OCI-LY1 (cell line): Measurements from ENCODE around the gene MESD.

Source experiments
- H2AFZ ChIP-seq: fragments of 200-600 bp; sonication (generic), shearing (Covaris generic); 2 replicates; pipeline ENCODE4 v1.6.0; 2014; ENCODE audit warnings: antibody characterized with exemption, mild to moderate bottlenecking, low read length
- H3F3A ChIP-seq: fragments of 200-600 bp; sonication (generic), shearing (Covaris generic); 2 replicates; pipeline ENCODE4 v1.6.0; 2014; ENCODE audit warnings: mild to moderate bottlenecking, antibody characterized with exemption, low read length, moderate library complexity; ENCODE audit not compliant: insufficient read depth
- H3K27ac ChIP-seq: fragments of 200-600 bp; sonication (generic); 2 replicates; pipeline ENCODE4 v1.5.1; 2014; ENCODE audit warnings: low read length, mixed run types, mild to moderate bottlenecking, low read depth; ENCODE audit not compliant: poor library complexity, severe bottlenecking
- H3K27me3 ChIP-seq: fragments of 200-600 bp; sonication (generic); 2 replicates; pipeline ENCODE4 v1.6.0; 2014; ENCODE audit warnings: antibody characterized with exemption, mild to moderate bottlenecking, low read length, moderate library complexity; ENCODE audit not compliant: insufficient read depth
- H3K36me3 ChIP-seq: fragments of 200-600 bp; sonication (generic); 2 replicates; pipeline ENCODE4 v1.6.1; 2014; ENCODE audit warnings: mild to moderate bottlenecking, antibody characterized with exemption, low read length, moderate library complexity, mixed read lengths; ENCODE audit not compliant: insufficient read depth
- H3K4me1 ChIP-seq: fragments of 200-600 bp; sonication (generic); 2 replicates; pipeline ENCODE4 v1.5.1; 2014; ENCODE audit warnings: mild to moderate bottlenecking, low read length, moderate library complexity; ENCODE audit not compliant: insufficient read depth, severe bottlenecking
- H3K4me2 ChIP-seq: fragments of 200-600 bp; sonication (generic), shearing (Covaris generic); 2 replicates; pipeline ENCODE4 v1.6.1; 2014; ENCODE audit warnings: low read length
- H3K4me3 ChIP-seq: fragments of 200-600 bp; sonication (generic); 2 replicates; pipeline ENCODE4 v1.5.1; 2014; ENCODE audit warnings: low read length, low read depth, mild to moderate bottlenecking, mixed read lengths; ENCODE audit not compliant: poor library complexity, severe bottlenecking
- H3K79me2 ChIP-seq: fragments of 200-600 bp; shearing (Covaris generic); 2 replicates; pipeline ENCODE4 v1.6.1; 2016; ENCODE audit warnings: mixed run types, low read length, mixed read lengths; ENCODE audit not compliant: insufficient read depth
- H3K9ac ChIP-seq: fragments of 200-600 bp; sonication (generic), shearing (Covaris generic); 2 replicates; pipeline ENCODE4 v1.6.1; 2014; ENCODE audit warnings: mild to moderate bottlenecking, low read length, mixed read lengths
- H3K9me2 ChIP-seq: fragments of 200-600 bp; sonication (generic), shearing (Covaris generic); 2 replicates; pipeline ENCODE4 v1.6.1; 2014; ENCODE audit warnings: low read depth, mild to moderate bottlenecking, low read length, mixed read lengths
- H3K9me3 ChIP-seq: fragments of 200-600 bp; shearing (Covaris generic); 2 replicates; pipeline ENCODE4 v1.6.1; 2014; ENCODE audit warnings: low read length, mixed read lengths
- H4K20me1 ChIP-seq: fragments of 200-600 bp; sonication (generic), shearing (Covaris generic); 2 replicates; pipeline ENCODE4 v1.6.0; 2016; ENCODE audit warnings: mild to moderate bottlenecking, low read length; ENCODE audit not compliant: insufficient read depth
- CTCF ChIP-seq: fragments of 200-600 bp; sonication (generic), shearing (Covaris generic); IDR thresholded peaks from 2 replicates; pipeline ENCODE4 v1.5.1; 2017; ENCODE audit warnings: mild to moderate bottlenecking, antibody characterized with exemption, low read length, moderate library complexity, mixed read lengths
- EZH2 ChIP-seq: fragments of 200-600 bp; sonication (generic), shearing (Covaris generic); IDR thresholded peaks from 2 replicates; pipeline ENCODE4 v1.8.0; 2017; ENCODE audit warnings: borderline replicate concordance, mixed run types, mild to moderate bottlenecking, antibody characterized with exemption, low read length, moderate library complexity, mixed read lengths

MESD gene

GRCh38 chr15:81037952-81038743 lies 48.5 kb upstream of the MESD start:
- H4K20me1 ChIP-seq, result no peaks in the 10 kb centered on the region
- H3K4me3 ChIP-seq, result no peak overlapping the region
- H3F3A ChIP-seq, result no peaks in the 10 kb centered on the region
- no peak overlapping the region for H3K27ac ChIP-seq
- H3K79me2 ChIP-seq, result no peaks in the 10 kb centered on the region
- no peaks in the 10 kb centered on the region for H3K9me2 ChIP-seq
- no peaks in the 10 kb centered on the region for H3K9me3 ChIP-seq
- no peak overlapping the region for H2AFZ ChIP-seq
- no peak for TF ChIP-seq CTCF
- no peak for TF ChIP-seq EZH2
- no peaks in the 10 kb centered on the region for H3K36me3 ChIP-seq
- H3K4me1 ChIP-seq, result no peaks in the 10 kb centered on the region
- H3K27me3 ChIP-seq, result no peaks in the 10 kb centered on the region; the same call in 1 of the 2 replicates
- H3K4me2 ChIP-seq, result no peak overlapping the region
- H3K9ac ChIP-seq, result no peak overlapping the region

- Histone ChIP-seq H3K27ac (no peak overlapping the region), H3K4me3 (no peak overlapping the region), H2AFZ (no peak overlapping the region), H3F3A (no peaks in the 10 kb centered on the region), H3K36me3 (no peaks in the 10 kb centered on the region), H3K9ac (no peak overlapping the region), H3K4me2 (no peak overlapping the region), H3K9me3 (no peaks in the 10 kb centered on the region), H3K79me2 (no peaks in the 10 kb centered on the region), H3K4me1 (no peaks in the 10 kb centered on the region), H3K9me2 (no peaks in the 10 kb centered on the region), H4K20me1 (no peaks in the 10 kb centered on the region), H3K27me3 (no peaks in the 10 kb centered on the region)
- TF ChIP-seq CTCF (no peak), EZH2 (no peak)
These were observed 43.9 kb upstream of the MESD start for GRCh38 chr15:81033508-81033907.

GRCh38 chr15:81032818-81033217 lies 43.2 kb upstream of the MESD start:
- Histone ChIP-seq H3K9ac (no peak overlapping the region), H3F3A (no peaks in the 10 kb centered on the region), H2AFZ (no peak overlapping the region), H3K4me3 (no peak overlapping the region), H3K36me3 (no peaks in the 10 kb centered on the region), H4K20me1 (no peaks in the 10 kb centered on the region), H3K9me3 (no peaks in the 10 kb centered on the region), H3K79me2 (no peaks in the 10 kb centered on the region), H3K27ac (no peak overlapping the region), H3K4me1 (no peaks in the 10 kb centered on the region), H3K27me3 (no peaks in the 10 kb centered on the region), H3K4me2 (no peak overlapping the region), H3K9me2 (no peaks in the 10 kb centered on the region)
- no peak for TF ChIP-seq CTCF
- TF ChIP-seq EZH2, result no peak
